GM21447 (cell line): ENCODE results near the gene C10orf95.

Experiments used
- ATAC-seq: cut with Tn5 transposase; IDR thresholded peaks from one replicate; pipeline ENCODE4 v1.9.1; 2021; ENCODE audit not compliant: unreplicated experiment

Gene C10orf95

DNA sequence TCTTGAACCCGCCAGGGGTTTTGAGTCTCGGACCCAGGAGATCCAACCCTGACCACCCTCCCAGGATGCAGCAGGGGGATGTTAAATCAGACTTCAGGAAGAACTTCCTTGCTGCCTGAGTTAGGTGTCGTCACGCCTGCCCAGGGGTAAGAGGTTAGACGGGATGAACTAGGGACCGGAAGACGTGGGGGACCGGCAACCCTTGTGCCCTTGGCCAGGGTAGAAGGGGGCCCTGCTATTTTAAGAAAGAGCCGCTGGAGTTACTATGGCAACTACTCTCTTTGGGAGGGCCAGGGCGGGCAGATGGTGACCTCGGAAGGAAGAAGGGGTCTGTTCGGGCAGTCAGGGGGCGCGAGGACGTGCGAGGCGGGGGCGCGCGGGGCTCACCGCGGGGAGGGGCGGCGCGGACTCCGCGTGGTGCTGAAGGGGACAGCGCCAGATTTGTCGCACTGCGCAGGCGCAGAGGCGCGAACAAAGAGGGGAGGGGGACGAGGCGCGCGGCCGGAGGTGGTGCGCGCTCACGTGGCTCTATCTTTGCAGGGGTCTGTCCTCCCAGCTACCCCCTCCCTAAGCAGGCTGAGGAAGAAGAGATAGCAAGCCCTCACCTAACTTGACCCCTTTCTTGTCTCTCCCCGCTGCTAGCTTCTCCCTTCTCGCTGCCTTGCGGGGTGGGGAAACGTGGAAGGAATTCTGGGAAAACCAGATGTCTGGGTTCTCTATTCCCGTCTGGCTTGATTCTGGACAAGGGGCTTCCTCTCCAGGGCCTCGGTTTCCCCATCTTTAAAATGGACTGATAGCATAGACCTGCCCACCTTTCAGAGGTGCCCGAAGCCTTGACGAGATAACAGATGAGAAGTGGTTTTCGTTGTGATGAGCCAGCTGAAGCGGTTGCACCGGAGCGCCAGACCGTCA, 31.8 kb downstream of the C10orf95 start:
- no peak for ATAC-seq

DNA sequence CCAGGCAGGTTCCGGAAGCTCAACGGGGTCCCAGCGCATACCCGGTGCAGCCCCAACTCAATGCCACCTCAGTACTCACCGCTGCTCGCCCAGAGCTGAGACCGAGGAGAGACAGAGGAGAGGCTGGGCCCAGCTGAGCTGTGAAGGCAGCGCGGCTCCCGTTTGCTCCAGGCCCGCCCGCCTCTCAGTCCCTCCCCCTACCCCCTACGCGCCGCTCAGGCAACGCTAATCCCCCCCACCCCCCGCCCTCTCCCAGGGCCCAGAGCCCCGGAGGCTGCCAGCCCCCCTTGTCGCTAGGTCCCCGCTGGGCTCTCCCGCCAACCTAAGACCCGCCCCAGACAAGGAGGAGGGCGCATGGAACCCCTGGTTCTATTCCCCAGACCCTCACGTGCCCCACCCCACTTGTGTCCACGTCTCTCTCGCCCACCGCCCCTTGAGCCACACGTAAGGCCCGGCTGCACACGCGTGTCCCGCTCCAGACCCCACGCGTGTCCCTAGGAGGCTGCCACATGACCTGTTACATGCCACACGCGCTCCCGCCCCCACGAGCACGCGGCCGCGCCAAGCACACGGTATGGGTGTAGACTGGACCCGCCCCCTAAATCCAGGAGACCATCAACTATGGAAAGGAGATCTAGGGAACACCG, 32.6 kb downstream of the C10orf95 start, which contains the start of gene PSD:
TSS of gene PSD (minus strand) at position 164 of the 647 bp plus-strand sequence. CDS start 1,747 bp downstream, outside the sequence.
- no peak for ATAC-seq

DNA sequence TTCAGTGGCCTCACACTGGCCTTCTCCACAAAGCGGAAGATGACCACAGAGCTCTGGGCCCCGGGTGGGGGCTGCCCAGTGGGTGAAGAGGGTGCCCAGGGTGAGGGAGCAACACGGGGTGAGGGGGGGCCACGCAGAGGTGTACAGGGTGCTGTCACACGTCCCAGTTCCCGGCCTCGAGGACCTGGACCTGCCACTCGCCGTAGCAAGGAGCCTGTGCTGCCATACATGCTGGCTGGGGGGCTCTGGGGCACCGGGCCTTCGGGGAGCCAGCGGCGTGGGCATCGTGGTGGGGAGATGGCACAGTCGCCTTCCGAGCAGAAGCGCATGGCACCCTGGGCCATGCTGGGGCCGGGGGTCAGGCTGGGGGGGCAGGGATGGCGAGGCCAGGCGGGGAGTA, 34.6 kb downstream of the C10orf95 start:
- no peak for ATAC-seq

DNA sequence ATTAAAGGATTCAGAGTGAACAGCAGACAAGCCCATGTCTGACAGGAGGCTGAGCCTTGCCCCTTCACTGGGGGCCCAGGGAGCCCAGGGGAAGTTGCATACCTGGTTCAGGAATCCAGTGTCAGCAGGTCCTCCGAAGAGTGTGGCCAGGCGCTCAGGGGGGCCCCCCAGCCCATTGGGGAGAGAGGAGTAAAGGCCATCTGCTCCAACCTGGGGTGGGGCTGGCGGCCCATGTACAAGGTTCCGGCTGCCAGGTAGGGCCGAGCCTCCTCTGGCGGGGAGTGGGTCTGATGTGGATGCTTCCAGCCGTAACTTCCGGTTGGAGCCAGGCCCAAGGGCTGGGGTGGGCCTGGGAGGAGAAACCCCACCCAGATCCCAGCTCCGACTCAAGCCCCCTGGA, 35.1 kb downstream of the C10orf95 start:
- no peak for ATAC-seq

DNA sequence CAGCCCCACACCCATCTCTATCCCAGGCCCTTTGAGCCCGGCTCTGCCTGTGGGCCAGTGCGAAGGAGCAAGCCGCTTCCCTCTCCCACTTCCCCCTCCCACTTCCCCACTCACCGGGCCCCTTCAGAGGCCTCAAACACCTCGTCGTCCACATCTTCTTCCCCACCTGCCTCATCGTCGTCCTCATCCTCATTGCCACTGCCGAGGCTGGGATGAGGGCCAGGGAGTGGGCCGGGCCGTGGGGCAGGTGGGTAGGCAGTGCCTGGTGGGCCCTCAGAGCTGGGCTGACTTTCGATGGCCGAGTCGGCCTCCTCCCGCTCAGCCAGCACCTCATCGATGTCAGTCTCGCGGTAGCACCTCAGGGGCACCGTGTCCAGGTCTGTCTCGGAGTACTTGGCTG, 36.6 kb downstream of the C10orf95 start:
- ATAC-seq = no peak

DNA sequence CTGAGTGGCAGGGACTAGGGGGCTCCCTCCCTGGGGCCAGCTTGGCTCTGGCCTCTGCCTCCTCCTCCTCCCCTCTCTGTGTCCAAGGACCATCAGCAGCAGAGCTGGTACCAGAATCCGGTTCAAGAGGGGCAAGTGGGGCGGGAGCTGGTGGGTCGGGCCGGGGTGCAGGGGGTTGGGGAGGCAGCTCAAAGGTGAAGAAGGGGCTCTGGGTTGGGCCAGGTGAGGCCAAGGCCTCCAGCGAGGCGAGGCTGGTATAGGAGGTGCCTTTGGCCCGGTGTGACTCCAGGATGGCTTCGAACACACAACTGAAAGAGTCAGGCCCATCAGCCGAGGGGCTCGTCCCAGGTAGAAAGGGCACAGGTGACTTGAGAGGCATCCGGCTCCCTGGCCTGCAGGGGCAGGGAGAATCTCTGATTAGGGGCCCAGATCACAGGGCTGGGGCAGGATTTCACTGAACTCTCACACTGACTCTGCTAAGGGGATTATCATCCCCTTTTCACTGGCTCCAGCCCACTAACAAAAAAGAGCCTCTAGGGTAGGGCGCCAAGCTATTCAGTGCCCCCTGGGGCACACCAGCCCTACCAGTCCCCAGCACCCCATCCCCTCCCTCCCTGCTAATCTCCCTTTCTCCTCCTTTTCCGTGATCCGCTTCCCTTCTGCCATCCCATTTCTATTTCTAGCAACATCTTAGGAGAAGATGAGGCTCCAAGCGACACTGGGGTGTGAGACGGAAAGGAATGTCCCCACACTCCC, 37.4 kb downstream of the C10orf95 start:
- ATAC-seq = no peak

DNA sequence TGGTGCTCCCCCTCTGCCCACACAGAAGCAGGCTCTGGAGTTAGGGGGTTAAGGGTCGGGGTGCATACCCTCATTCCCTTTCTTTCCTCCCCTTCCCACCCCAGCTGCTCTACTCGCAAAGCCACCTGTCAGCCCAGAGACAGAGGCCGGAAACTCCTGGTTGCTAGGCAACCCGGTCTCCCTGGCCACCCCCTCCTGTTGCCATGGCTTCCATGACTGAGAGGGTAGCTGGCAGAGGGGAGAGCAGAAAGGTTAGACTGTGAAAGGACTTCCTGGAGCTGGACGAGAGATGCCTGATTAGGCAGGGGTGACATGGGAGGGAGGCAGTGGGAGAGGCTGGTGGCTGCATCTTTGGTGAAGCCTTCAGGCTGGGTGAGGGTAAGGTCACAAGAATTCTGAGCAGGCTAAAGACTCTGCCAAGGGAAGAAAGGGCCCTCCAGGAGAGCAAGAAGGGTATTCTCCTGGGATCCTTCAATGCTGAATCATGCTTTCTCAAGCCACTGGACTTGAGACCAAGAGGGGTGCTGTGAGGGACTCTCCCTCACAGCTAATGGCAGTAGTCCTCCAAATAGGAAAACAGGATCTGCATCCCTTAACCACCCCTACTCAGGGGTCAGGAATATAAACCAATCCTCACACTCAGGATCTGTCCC, 38.2 kb downstream of the C10orf95 start:
- no peak for ATAC-seq

DNA sequence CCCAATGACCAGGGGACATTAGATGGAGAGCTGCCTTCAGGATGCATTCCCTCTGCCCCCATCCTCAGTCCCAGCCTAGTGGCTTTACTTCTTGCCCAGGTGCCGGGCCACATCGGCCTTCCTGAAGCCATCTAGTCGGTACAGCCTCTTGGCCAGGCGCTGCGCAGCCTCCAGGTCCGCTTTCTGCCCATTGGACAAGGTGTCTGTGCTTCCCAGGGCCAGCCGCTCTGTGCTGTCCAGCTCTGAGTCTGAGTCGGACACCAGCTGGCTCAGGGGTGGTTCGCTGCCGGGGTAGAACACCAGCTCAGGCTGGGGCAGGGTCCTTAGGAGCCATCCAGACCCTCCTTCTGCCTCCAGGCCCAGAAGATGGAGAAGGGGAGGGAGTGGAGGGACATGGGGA, 39.0 kb downstream of the C10orf95 start:
- ATAC-seq = no peak

DNA sequence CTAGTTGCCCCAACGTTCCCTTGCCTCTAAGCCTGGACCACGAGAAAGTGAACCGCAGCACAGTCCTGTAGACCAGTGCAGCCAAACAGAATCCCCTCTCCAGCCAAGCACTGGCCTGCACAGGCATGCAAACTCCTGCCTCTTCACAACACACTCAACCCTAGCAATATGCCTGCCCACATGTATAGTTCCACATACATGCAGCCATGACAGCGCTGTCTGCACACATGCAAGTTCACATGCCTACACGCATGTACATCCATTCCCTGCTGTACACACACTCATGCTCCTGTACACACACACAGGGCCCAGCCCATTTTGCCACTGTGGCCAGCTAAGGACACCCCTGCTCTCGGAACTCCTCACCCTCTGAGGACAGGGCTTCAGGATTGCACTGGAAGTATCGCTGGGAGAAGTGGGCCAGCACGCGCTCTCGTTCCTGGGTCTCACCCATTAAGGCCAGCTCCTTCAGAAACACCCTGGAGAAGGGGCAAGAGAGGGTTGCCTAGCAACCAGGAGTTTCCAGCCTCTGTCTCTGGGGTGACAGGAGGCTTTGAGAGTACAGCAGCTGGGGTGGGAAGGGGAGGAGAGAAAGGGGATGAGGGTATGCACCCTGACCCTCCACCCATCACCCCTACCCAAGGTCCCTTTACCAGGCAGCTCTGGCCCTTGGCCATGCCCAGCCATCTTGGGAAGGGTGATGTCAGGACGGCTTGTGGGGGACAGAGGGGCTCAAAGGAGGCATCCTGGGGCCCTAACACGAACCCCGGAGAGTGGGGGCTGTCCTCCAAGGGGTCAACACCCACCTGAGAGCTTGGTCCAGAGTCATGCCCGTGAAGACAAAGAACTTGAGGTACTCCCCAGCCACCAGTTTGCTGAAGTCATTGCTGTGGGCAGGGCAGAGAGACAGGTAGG, 39.7 kb downstream of the C10orf95 start:
- ATAC-seq = no peak

DNA sequence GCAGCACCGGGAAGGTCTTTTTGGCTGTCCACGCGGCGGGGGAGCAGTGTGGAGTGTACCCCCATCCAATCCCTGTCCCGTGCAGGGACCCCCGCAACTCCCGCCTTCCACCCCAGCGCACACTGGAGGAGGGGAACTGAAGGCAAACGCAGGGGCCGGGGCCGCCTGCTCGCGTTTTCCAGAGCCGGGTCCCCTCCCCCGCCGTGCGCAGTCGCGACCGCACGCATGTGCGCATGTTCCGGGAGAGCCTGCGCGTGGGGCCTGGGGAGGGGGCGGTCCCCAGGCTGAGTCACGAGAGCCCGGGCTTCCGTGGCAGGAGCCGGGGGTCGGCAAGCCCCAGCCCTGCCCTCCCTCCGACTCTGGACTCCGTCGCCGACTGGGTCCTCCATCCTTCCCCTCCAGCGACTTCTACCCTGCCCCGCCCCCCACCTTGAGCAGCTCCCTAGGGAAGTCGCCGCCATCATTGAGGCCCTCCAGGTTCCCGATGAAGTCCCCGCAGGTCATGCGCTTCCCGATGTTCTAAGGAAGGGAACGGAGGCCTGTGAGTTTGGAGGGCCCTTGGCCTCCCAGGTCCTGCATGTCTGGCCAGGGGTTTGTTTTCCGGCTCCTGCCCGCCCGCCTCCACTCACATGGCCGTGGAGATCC, 40.8 kb downstream of the C10orf95 start:
- ATAC-seq = no peak

DNA sequence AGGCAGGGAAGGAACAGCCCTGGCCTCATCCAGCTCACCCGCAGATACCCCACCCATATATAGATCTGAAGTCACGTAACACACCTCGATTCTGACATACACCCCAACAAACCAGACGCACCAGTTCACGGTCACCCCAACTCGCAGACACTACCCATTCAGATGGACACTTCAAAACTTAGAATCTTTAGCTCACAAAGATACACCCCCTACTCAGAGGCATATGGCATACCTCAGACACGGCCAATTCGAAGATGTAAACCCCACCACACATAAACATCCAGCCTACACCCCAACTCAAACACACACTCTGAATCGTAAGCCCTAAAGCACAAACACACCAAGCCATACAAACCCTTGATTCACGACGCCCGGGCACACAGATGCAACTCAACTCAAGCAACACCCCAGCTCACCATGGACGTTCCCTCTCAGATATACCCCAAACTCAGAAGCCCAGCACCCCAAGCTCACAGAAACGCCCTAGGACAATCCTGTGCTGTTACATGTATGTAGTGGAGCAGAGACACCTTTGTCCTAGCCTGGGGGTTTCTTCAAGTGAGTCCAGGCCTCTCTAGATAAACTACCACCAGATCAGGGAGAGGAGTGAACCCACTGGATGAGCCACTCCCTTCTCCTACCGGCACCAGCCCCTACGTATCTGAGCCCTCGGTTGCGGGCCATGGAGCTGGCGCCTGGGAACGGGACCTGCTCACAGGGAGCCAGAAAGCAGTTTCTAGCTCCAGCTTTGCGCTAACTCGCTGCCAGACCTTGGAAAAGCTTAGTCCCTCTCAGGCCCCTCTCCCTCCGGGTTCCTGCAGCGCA, 41.5 kb downstream of the C10orf95 start:
- no peak for ATAC-seq

DNA sequence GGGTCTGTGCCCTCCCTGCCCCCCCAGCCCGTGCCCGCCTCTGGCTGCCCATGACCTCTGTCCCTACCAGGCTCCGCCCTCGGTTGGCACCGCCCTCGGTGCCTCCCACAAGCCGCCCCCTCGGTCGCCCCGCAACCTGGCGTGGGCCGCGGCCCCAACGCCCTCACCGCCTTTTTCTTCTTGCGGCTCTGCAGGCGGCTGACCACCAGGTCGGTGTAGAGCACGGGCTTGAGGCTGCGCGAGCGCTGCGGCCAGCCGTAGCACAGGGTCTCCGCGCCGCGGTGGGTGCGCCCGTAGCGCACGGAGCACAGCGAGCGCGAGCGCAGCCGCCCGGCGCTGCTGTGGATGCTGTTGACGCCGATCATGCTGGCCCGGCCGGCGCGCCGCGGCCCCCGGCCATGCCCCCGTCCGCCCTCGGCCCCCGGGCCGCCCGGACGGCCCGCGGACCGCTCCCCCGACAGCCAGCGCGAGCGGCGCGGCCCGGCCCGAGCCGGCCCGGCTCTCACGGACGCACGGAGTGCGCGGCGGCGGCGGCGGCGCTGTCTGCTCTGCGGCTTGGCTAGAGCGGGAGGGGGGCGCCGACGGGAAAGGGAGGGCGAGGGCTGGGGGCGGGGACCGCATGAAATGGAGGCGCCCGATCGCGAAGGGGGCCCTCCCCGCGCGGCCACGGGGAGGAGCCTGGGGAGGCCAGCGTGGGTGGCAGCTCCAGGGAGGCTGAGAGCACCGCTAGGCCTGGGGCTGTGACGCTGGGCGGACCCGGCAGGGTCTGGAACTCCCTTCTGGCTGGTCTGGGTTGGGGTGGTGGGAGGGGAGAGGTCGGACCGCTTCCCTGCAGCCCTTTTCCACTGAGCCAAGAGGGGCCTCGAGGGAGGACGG, 42.4 kb downstream of the C10orf95 start:
- no peak for ATAC-seq

DNA sequence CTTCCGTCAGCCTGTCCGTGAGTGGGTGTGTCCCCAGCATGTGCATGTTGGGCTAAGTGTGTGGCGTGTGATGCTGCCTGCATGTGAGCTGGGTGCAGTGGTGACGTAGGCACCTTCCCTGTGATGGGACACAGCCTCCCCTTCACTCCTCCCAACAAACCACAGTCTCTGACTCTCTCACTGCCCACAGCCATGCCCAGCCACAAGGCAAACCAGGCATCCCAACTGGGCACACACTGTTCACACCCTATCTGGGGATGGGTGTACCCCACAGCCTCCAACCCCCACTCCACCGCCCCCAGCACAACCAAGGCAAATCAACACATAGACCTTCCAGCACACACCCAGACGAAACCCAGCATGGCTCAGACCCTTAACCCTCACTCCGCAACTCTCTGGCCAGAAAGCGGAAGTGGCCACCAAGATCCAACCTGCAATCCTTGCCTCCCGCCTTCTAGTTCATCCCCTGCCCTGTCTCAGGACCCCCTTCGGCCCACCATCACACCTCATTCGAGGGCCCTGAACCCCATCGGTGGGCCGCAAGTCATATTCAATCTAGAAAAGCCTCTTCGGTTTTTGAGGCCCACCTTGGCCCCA, 43.1 kb downstream of the C10orf95 start:
- ATAC-seq = no peak

DNA sequence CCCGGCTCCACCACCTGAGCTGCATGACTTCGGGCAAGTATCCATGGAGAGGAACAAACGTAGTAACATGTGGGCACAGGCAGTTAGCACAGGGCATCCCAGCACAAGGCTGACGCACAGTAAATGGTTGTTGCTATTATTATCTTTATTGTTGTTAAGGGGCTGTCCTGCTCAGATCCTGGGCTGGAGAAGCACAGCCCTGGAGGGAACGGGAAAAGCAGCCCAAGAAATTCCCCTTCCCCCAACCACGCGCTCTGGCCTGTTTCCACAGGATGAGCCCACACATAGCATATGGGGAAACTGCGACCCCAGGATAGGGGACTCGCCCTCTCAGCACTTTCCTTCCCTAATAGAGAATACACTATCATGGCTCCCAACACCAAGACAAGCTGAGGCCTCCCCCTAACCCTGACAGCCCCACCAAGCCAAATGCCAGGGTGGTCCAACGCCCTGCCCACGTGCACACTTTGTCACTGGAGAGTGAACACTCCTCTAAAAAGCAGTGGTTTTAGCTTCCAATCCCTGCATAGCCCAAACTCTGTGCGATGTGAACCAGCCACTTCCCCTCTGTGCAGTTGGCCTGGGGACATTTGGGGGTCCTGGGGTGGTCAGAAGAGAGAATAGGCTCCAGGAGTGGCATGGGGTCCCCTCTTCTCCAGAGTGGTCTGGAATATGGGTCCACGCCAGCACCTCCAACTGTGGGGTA, 43.8 kb downstream of the C10orf95 start:
- no peak for ATAC-seq

DNA sequence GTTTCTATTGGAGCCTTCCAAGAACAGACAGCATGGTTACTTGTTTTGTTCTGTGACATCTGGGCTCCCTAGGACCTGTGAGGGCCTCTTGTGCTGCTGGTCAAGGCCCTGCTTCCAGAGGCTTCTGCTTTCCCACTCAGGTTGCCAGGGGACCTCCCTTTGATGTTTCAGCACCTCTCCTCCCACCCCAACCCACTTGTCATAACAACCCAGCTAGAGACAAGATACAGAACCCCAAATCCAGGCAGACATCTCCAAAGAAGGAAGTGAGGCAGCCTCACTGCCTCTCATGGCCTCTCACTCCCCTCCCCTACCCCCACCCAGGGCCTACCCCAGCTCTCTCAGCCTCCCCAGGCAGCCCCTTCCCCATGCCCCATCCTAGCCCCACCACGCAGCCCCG, 44.5 kb downstream of the C10orf95 start:
- ATAC-seq = no peak

DNA sequence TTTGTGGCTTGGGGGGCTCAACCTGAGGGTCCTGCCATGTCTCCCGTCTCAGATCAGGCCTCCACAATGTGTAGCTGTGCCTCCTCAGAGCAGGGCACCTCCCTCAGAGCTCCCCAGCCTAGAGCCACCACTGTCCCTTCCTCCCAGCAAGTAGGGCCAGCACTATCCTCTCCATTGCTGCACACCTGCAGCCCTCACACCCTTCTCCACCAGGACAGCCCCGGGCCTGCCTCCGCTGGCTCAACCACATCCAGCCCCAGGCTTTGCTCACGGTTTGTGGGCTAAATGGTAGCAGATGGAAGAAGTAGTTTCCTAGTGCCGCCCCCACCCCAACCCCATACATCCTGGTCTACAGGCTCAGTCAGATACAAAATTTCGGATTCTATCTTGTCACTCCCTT, 45.7 kb downstream of the C10orf95 start:
- no peak for ATAC-seq

DNA sequence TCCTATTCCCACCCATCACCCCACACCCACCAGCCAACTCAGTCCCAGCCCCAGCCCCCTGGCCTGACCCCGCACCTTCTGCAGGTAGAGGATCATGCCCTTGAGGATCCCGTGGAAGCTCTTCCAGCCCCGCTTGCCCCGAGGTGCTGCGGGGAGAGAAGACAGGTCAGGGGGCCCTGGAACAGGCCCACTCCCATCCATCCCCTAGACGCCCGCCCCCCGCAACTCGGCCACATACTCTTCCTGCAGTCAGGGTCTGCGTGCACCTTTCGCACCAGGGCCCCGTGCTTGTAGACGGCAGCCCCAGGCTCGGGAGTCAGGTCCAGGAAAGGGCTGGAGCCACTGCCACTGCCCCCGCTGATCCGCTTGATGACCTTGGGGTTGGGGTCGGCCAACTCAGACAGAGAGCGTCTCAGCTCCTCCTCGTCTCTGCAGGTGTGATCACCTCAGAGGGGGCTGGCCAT, 46.2 kb downstream of the C10orf95 start:
- ATAC-seq = no peak
